ENCODE measurements around the gene MROH2A. TPM values are rescaled to one million over a fixed set of nuclear protein-coding genes. Genes with fewer than 3 reads are reported as not detected.

The MROH2A gene
- total RNA-seq, 2 experiments from 2014 or later, result not detected

DNA sequence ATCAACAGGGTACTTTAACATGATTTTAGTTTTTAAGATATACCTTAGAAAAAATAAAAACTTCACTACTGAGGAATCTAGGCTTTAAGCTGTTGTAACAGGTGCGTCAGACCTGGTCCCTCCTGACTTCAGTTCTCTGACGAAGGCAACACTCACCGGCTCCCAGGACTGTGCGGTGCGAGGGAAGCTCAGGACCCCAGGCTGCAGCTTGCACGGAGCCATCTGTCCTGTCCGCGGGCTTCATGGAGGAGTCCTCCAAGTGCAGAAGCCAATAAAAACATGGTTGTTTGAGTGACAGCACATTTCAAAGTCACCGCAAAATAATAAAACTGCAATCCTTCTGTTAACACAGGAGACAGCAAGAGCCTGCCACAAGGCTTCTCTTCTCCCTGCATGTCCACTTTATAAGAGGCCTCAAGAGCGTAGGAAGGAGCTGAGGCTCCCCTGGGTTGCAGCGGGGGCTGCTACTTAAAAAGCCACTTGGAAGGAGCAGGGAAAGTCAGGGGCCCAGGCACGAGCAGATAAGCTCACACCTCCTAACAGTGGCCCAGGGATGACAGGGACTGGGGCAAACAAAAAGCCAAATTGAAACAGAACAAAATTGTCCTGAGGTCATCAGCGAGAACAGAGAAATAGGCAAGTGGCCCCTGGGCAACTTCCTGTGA is 71.6 kb downstream of the MROH2A start:
- ChIA-PET POLR2A (no interaction called here), CTCF (interaction anchor here (1.1 kb wide), 1 partner anchor 18 kb away, joined by 3 read pairs; no protein-coding TSS in a partner anchor)
- peak overlapping the region; percentile 39 for H3K27ac Mint-ChIP-seq

GRCh38 chr2:233850745-233851144 is 72.6 kb downstream of the MROH2A start:
- Mint-ChIP-seq H3K4me3 (no peak overlapping the region), H3K4me1 (ENCODE audit: low read depth) (peaks cover 75% of the 10 kb centered on the region), H3K27ac (no peak overlapping the region), H3K9me3 (ENCODE audit: insufficient read depth) (no peaks in the 10 kb centered on the region), H3K27me3 (ENCODE audit: low read depth) (no peaks in the 10 kb centered on the region), H3K36me3 (ENCODE audit: low read depth) (peaks cover 74% of the 10 kb centered on the region)
- CTCF ChIA-PET, result no interaction called here
- DNase-seq (no peak), ATAC-seq (no peak)
- POLR2A ChIA-PET, result interaction anchor here (0.9 kb wide), 1 partner anchor 14 kb away, joined by 3 read pairs; no protein-coding TSS in a partner anchor

More for the DNA sequence above, 71.6 kb downstream of the MROH2A start:
- Mint-ChIP-seq H3K36me3 (ENCODE audit: low read depth) (peaks cover 83% of the 10 kb centered on the region), H3K4me3 (no peak overlapping the region), H3K4me1 (ENCODE audit: low read depth) (peaks cover 64% of the 10 kb centered on the region), H3K9me3 (ENCODE audit: insufficient read depth) (no peaks in the 10 kb centered on the region), H3K27me3 (ENCODE audit: low read depth) (no peaks in the 10 kb centered on the region)
- ATAC-seq, result no peak
- no peak for DNase-seq

GRCh38 chr2:233851169-233851568 is 73.0 kb downstream of the MROH2A start:
- Mint-ChIP-seq H3K9me3 (ENCODE audit: insufficient read depth) (no peaks in the 10 kb centered on the region), H3K27me3 (ENCODE audit: low read depth) (no peaks in the 10 kb centered on the region), H3K4me1 (ENCODE audit: low read depth) (peaks cover 77% of the 10 kb centered on the region), H3K27ac (no peak overlapping the region), H3K36me3 (ENCODE audit: low read depth) (peaks cover 71% of the 10 kb centered on the region), H3K4me3 (no peak overlapping the region)
- ChIA-PET POLR2A (interaction anchor here (0.6 to 0.9 kb wide), 2 partner anchors 9 to 13 kb away, joined by 3 read pairs; no protein-coding TSS in a partner anchor), CTCF (no interaction called here)
- ATAC-seq (no peak), DNase-seq (no peak)

DNA sequence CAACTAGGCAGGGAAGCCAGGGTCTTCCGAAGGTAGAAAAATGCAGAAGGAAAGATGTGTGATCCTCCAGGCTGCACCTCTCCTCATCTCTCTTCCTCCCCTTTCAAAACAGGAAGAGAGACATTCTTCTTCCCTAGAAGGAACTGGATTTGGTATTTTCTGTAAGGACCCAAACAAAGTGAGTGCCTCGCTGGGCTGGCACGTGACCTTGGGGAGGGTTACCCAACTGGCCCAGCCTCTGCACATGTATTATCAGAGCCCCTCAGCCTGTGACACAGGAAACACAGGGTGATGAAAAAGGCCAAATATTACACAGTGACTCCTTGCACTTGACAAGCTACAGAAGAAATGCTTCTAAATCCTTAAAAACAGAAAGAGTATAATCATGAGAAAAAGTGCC is 73.9 kb downstream of the MROH2A start:
- peaks cover 72% of the 10 kb centered on the region for H3K4me1 Mint-ChIP-seq (ENCODE audit: low read depth)
- ChIA-PET CTCF (interaction anchor here (1.4 kb wide), 1 partner anchor 693 kb away, joined by 3 read pairs; no protein-coding TSS in a partner anchor), POLR2A (no interaction called here)
- no peaks in the 10 kb centered on the region for H3K9me3 Mint-ChIP-seq (ENCODE audit: insufficient read depth)
- H3K36me3 Mint-ChIP-seq (ENCODE audit: low read depth), result peaks cover 64% of the 10 kb centered on the region
- no peak for ATAC-seq
- H3K27ac Mint-ChIP-seq, result peak overlapping the region; percentile 47
- no peaks in the 10 kb centered on the region for H3K27me3 Mint-ChIP-seq (ENCODE audit: low read depth)
- DNase-seq, result no peak
- H3K4me3 Mint-ChIP-seq, result peak overlapping the region; percentile 95

DNA sequence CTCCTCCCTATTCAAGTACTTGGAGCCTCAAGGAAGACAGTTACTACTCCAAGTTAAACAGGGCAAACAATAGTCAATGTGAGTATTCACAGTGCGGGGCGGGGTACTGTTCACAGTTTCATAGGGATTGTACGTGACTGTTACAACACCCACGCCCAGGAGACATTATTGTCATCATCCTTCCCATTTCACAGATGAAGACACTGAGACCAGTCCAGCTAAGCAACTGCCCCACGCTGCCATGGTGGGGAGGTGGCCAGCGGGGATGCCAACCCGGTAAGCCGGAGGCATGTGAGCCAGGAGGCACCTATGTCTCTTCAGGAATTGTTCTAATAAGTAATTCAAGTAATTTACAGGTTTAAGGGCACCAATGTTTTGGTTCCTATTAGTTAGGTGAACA is 75.2 kb downstream of the MROH2A start:
- ATAC-seq (no peak), DNase-seq (no peak)
- ChIA-PET CTCF (interaction anchor here (0.9 to 1.4 kb wide), 2 partner anchors 10 to 692 kb away, joined by 3 to 4 read pairs; no protein-coding TSS in a partner anchor), POLR2A (interaction anchor here (0.7 to 2.1 kb wide), 5 partner anchors 9 to 436 kb away, joined by 3 to 7 read pairs (median 3); no protein-coding TSS in a partner anchor)
- Mint-ChIP-seq H3K27me3 (ENCODE audit: low read depth) (no peaks in the 10 kb centered on the region), H3K36me3 (ENCODE audit: low read depth) (peaks cover 52% of the 10 kb centered on the region), H3K4me3 (peak overlapping the region; percentile 95), H3K27ac (peak overlapping the region; percentile 96), H3K9me3 (ENCODE audit: insufficient read depth) (no peaks in the 10 kb centered on the region), H3K4me1 (ENCODE audit: low read depth) (peaks cover 69% of the 10 kb centered on the region)

DNA sequence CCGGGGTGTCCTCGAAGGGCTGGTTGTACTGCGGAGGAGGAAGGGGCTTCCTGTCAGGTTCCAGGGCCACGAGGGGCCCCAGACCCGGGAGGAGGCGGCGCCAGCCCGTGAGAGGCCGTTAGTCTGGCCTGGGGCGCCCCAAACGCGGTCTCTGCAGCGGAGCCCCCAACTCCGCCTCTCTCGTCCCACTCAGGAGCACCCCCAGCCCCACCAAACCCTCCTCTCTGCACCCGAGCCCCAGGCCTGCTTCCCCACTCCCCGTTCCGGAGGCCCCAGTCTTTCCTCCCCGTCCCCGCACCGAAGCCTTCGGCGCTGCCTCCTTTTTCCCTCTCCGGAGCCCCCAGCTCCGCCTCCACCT is 75.7 kb downstream of the MROH2A start:
- ChIA-PET POLR2A (interaction anchor here (1.0 to 2.1 kb wide), 8 partner anchors 9 to 637 kb away, joined by 3 to 8 read pairs (median 4); no protein-coding TSS in a partner anchor), CTCF (interaction anchor here (1.8 kb wide), 1 partner anchor 12 kb away, joined by 8 read pairs; no protein-coding TSS in a partner anchor)
- H3K36me3 Mint-ChIP-seq (ENCODE audit: low read depth), result peaks cover 47% of the 10 kb centered on the region
- peaks cover 64% of the 10 kb centered on the region for H3K4me1 Mint-ChIP-seq (ENCODE audit: low read depth)
- H3K9me3 Mint-ChIP-seq (ENCODE audit: insufficient read depth), result no peaks in the 10 kb centered on the region
- DNase-seq (no peak), ATAC-seq (peak; percentile 4)
- H3K4me3 Mint-ChIP-seq, result peak overlapping the region; percentile 95
- H3K27ac Mint-ChIP-seq, result peak overlapping the region; percentile 96
- H3K27me3 Mint-ChIP-seq (ENCODE audit: low read depth), result no peaks in the 10 kb centered on the region

- POLR2A ChIA-PET, result interaction anchor here (0.5 to 2.1 kb wide), 15 partner anchors 9 to 1218 kb away, joined by 3 to 8 read pairs (median 3); partner anchors contain the start of gene ARL4C
- Mint-ChIP-seq H3K4me1 (ENCODE audit: low read depth) (peaks cover 58% of the 10 kb centered on the region), H3K27ac (peak within 1 kb of the TSS; percentile 96), H3K27me3 (ENCODE audit: low read depth) (no peaks in the 10 kb centered on the region), H3K4me3 (peak within 1 kb of the TSS; percentile 95), H3K36me3 (ENCODE audit: low read depth) (peaks cover 42% of the 10 kb centered on the region), H3K9me3 (ENCODE audit: insufficient read depth) (no peaks in the 10 kb centered on the region)
- ATAC-seq (peak; percentile 97), DNase-seq (peak; percentile 97)
- CTCF ChIA-PET, result interaction anchor here (1.2 to 1.8 kb wide), 3 partner anchors 9 to 13 kb away, joined by 3 to 8 read pairs (median 6); partner anchors contain the start of gene MSL3B
Observed at GRCh38 chr2:233854241-233854981, 76.3 kb downstream of the MROH2A start, which contains the start of gene HJURP. Gene HJURP, minus strand, starts transcription at chr2:233854535. Its CDS starts 35 bp downstream, at chr2:233854500.

DNA sequence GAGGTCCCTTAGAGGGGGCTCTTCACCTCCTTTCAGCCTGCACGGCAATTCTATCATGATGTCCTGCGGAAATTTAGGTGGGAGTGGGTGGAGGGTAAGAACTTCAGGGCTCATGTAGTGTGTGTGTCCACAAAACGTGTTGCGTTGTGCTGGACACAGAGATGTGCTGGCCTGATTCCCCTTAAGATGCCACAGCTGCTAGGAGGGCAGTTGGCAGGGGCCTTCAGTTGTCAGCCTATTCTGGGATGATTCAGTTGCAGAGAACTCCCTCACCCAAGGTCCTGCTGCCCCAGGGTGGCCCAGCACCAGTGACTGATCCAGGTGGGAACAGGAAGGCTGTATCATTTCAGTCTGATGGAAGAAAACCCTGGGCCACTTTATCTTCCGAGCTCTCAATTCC is 77.2 kb downstream of the MROH2A start:
- Mint-ChIP-seq H3K4me1 (ENCODE audit: low read depth) (peaks cover 49% of the 10 kb centered on the region), H3K27ac (peak overlapping the region; percentile 96), H3K36me3 (ENCODE audit: low read depth) (peaks cover 34% of the 10 kb centered on the region), H3K4me3 (peak overlapping the region; percentile 95), H3K9me3 (ENCODE audit: insufficient read depth) (no peaks in the 10 kb centered on the region), H3K27me3 (ENCODE audit: low read depth) (peaks cover 6% of the 10 kb centered on the region)
- ChIA-PET POLR2A (interaction anchor here (1.4 to 1.9 kb wide), 4 partner anchors 8 to 642 kb away, joined by 3 to 8 read pairs (median 5); partner anchors contain the start of gene ARL4C), CTCF (interaction anchor here (1.2 to 1.8 kb wide), 3 partner anchors 8 to 13 kb away, joined by 3 to 8 read pairs (median 6); partner anchors contain the start of gene MSL3B)
- DNase-seq (no peak), ATAC-seq (no peak)

GRCh38 chr2:233856184-233856583 is 78.1 kb downstream of the MROH2A start:
- ATAC-seq, result no peak
- DNase-seq, result no peak
- H3K36me3 Mint-ChIP-seq (ENCODE audit: low read depth), result peaks cover 28% of the 10 kb centered on the region
- H3K9me3 Mint-ChIP-seq (ENCODE audit: insufficient read depth), result no peaks in the 10 kb centered on the region
- peaks cover 7% of the 10 kb centered on the region for H3K27me3 Mint-ChIP-seq (ENCODE audit: low read depth)
- H3K27ac Mint-ChIP-seq, result no peak overlapping the region
- no peak overlapping the region for H3K4me3 Mint-ChIP-seq
- POLR2A ChIA-PET, result interaction anchor here (1.1 kb wide), 1 partner anchor 10 kb away, joined by 3 read pairs; no protein-coding TSS in a partner anchor
- H3K4me1 Mint-ChIP-seq (ENCODE audit: low read depth), result peaks cover 44% of the 10 kb centered on the region
- CTCF ChIA-PET, result interaction anchor here (1.2 to 2.2 kb wide), 6 partner anchors 10 to 645 kb away, joined by 3 to 22 read pairs (median 12); partner anchors contain the start of gene MSL3B

DNA sequence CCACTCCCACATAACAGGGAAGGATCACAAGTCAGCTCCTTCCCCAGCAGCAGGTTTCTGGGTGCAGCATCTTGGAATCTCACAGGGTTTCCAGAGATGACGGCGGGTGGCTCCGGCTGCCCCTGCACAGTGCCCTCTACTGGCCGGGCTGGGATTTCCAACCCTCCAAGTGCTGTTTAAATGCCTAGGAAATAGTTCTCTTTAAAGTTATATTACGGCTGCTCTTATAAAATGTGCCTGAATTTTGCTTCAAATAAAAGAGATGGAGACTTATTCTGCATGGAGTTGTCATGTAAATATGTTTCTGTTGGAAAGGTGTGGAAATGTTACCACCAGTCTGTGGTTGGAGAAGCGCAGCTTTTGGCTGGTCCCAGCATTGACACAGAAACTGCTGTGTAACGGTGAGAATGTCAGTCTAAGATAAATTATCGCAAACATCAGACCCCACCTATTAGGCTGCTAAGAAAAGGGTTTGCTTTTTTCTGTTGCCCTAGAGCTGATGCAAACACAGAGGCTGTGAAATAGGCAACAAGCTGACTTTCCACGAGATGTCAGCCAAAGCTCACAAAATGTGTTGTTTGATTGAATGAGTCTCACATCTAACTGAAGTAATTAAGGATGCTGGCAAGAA is 79.5 kb downstream of the MROH2A start:
- no peak for ATAC-seq
- Mint-ChIP-seq H3K27me3 (ENCODE audit: low read depth) (peaks cover 7% of the 10 kb centered on the region), H3K9me3 (ENCODE audit: insufficient read depth) (no peaks in the 10 kb centered on the region), H3K4me1 (ENCODE audit: low read depth) (peaks cover 30% of the 10 kb centered on the region), H3K4me3 (no peak overlapping the region), H3K36me3 (ENCODE audit: low read depth) (peaks cover 14% of the 10 kb centered on the region), H3K27ac (no peak overlapping the region)
- DNase-seq, result peak; percentile 71
- CTCF ChIA-PET, result interaction anchor here (0.6 to 2.2 kb wide), 20 partner anchors 9 to 688 kb away, joined by 3 to 22 read pairs (median 4); partner anchors contain the start of gene MSL3B
- POLR2A ChIA-PET, result interaction anchor here (1.1 kb wide), 1 partner anchor 12 kb away, joined by 3 read pairs; no protein-coding TSS in a partner anchor

GRCh38 chr2:233858331-233858730 is 80.2 kb downstream of the MROH2A start:
- ChIA-PET POLR2A (no interaction called here), CTCF (interaction anchor here (0.7 to 2.2 kb wide), 17 partner anchors 8 to 687 kb away, joined by 3 to 22 read pairs (median 4); partner anchors contain the start of gene MSL3B)
- peaks cover 7% of the 10 kb centered on the region for H3K27me3 Mint-ChIP-seq (ENCODE audit: low read depth)
- no peak overlapping the region for H3K27ac Mint-ChIP-seq
- H3K4me3 Mint-ChIP-seq, result no peak overlapping the region
- peaks cover 24% of the 10 kb centered on the region for H3K4me1 Mint-ChIP-seq (ENCODE audit: low read depth)
- H3K36me3 Mint-ChIP-seq (ENCODE audit: low read depth), result peaks cover 9% of the 10 kb centered on the region
- DNase-seq, result no peak
- no peaks in the 10 kb centered on the region for H3K9me3 Mint-ChIP-seq (ENCODE audit: insufficient read depth)
- no peak for ATAC-seq

All from activated CD8-positive, alpha-beta T cell treated with anti-CD3 and anti-CD28 coated beads, Interleukin-2, amount 10 ng/mL, durations not matched to agents 7 days and 5 days (primary cell).